Activated T-cell treated with anti-CD3 and anti-CD28 coated beads, Interleukin-2, amount 50 U/mL, for 48 hours (primary cell): Measurements from ENCODE around the gene CAMKK1.
A peak's percentile ranks its signal among the peaks of the same experiment; 100 is the strongest.

Experiments used
- DNase-seq, 2 experiments: peaks; one replicate each; pipeline ENCODE4 v3.0.0-alpha.2; 2020

CAMKK1 gene

GRCh38 chr17:3843935-3844516 lies 48.8 kb downstream of the CAMKK1 start:
- DNase-seq, result peak; percentile 59 to 66

GRCh38 chr17:3838206-3838605 lies 54.6 kb downstream of the CAMKK1 start:
- DNase-seq, result no peak

GRCh38 chr17:3836551-3836950 lies 56.3 kb downstream of the CAMKK1 start:
- DNase-seq, result no peak

DNA sequence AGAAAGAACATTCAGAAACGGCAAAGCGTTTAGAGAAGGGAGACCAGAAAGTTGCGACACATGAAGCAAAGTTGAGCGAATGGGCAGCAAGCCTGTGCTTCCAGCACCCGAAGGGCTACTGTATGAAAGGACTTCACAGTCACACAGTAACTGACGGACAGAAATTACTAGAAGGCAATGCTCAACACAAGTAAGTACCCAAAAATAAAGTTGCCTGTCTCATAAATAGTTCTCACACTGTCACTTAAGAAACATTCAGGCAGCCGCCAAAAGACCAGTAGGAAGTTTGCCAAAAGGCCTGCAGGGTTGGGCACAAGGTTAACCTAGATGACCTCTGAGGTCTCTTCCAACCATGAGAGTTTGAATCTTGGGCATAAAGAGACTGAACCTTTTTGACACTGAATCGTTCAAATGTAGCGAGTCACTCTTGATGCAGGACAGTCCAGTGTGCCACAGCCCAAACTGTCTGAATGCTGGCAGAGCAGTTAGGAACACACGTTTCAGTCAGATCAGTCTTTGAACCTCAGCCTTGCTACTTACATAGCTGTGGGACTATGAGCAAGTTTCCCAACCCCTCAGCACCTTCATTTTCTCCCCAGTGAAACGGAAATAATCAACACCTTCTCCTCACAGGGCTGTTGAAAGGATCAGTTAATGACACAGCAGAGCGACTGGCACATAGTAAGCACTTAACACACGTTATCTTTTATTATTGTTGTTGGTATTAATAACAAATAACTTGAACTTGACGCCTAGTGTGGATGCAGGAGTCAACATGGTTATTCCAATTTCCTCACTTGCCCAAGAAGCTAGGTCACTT lies 57.2 kb downstream of the CAMKK1 start:
- no peak for DNase-seq

- DNase-seq, result no peak
Measured at GRCh38 chr17:3834811-3835210, 58.0 kb downstream of the CAMKK1 start.

DNA sequence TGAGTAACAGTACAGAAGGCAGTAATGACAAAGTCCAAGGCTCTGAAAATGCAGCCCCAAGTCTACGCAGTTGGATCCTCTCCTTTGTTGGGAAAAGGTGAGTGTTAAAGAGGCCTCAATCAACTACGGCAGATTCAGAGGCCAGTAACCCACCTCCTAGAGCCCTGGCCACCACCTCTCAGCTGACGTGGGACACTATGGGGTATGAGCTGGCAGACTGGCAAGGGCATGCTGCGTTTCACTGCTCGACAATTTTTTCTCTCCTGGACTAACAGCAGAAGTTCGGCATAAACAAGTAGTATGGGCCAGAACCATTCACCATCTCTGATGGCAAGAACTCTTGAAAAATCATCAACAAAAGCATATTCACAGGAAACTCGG lies 64.0 kb downstream of the CAMKK1 start:
- no peak for DNase-seq

DNA sequence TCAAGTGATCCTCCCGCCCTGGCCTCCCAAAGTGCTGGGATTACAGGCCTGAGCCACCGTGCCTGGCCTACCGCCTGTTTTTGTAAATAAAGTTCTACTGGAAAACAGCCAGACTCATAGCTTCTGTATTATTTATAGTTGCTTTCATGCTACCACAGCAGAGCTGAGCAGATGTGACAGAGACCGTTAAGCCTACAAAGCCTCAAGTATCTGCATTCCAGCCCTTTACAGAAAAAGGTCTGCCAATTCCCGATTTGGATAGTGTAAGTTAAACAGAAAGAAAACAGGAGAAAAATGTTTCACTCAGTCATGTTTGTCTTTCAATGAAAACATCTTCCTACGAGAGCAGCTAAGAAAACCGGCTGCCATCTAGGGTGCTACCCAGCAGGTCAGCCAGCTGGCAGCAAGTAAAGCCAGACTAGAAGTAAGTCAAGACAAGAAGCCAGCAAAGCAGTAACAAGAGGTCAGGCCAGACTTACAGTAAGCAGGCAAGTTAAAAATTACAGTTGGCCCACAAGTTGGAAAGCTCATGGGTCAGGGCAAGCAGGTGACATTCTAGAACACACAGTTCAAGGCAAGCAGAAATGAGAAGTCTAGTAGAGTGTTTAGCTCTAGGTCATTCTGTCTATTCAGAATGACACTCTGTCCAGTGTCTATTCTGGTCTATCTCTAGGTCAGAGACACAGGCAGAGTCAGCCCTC lies 64.6 kb downstream of the CAMKK1 start:
- DNase-seq, result no peak

- DNase-seq, result peak; percentile 70 to 71
Measured at GRCh38 chr17:3827124-3827773, 65.6 kb downstream of the CAMKK1 start.

DNA sequence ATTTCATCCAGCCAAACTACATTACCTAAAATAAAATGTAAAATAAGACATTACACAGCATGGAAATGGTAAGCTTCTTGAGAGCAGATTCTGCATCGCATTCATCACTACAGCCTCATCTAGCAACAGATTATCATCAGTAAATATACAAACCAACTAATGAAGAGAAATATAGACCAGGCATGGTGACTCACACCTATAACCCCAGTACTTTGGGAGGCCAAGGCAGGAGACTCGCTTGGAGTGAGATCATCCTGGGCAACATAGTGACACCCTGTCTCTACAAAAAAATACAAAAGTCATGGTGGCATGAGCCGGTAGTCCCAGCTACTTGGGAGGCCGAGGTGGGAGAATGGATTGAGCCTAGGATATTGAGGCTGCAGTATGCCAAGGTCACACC lies 66.7 kb downstream of the CAMKK1 start:
- DNase-seq, result no peak

- no peak for DNase-seq
Measured at GRCh38 chr17:3821101-3821500, 71.8 kb downstream of the CAMKK1 start.

- no peak for DNase-seq
Measured at GRCh38 chr17:3818786-3819185, 74.1 kb downstream of the CAMKK1 start.

GRCh38 chr17:3817851-3818605 lies 74.8 kb downstream of the CAMKK1 start:
- DNase-seq, result no peak

DNA sequence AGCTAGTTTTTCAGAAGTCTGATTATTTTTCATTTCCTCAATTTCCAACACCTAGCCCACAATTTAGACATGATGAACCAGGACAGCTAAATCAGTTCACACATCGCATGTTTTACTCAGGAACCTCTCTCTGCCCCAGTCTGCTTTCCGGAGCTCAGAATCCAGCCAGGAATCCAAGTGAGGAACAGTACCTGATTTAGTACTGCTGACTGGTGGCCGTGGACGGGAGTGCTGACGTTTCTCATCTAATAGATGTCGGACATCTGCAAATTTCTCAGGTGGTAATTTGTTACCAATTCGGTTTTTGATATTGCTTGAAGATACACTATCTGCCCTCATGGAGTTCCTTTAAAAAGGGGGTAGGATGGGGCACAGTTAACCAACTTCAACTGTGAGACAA lies 76.9 kb downstream of the CAMKK1 start:
- no peak for DNase-seq

DNA sequence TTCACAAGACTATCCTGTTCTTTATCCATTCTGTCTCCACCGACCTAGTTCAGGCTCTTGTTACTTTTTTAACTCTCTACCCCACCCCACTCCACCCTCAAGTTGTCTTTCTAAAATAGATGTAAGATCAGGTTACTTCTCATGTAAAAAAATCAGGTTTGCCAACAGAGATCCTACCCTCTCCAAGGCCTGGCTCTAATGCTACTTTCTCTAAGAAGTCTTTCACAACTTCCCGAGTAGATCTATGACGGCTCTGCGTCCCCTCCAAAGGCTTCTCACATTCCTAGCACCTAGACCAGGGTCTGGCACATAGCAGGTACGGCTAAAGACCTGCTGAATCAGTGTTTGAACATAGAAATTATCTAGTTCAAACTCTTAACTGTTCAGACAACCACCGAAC lies 77.7 kb downstream of the CAMKK1 start:
- DNase-seq, result no peak

GRCh38 chr17:3814361-3814760 lies 78.5 kb downstream of the CAMKK1 start:
- no peak for DNase-seq

DNA sequence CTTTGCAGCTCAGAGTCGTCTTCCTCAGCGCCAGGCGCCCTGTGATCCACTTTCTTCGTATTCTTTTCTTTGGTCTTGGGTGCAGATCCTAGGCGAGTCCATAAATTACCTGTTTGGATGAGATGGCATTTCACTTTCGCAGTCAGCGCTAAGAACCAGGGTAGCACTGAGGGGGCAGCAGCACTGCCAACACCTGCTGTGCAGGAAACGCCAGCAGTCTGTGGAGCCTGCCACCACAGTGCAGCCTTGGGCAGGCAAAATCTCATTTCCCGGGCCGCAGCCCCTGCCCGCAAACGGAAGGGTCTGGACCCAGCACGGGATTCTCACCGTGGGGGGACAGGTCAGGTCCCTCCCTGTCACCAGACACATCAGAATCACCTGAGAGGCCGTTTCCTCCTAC lies 79.7 kb downstream of the CAMKK1 start:
- no peak for DNase-seq

DNA sequence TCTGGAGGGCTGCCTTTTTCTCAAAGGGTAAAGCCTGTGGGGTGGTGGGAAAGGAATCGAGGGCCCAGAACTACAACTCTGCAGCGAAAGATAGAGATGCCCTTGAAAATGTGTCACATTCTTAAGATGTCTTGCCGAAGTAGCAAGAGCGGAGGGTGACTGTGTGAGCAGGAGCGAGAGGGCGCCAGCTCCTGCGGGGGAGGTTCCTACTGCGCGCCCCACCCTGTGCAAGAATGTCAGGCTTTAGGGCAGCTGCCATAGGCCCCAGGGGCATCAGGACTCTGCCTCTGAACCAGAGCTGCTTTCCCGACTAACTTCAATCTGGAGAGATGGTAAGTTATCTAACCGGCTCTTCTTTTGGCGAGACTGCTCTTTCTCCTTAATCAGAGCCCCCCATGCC lies 80.1 kb downstream of the CAMKK1 start:
- DNase-seq, result peak in 1 of 2 experiments; percentile 7

GRCh38 chr17:3812284-3812683 lies 80.6 kb downstream of the CAMKK1 start:
- no peak for DNase-seq
